Neural cell (in vitro differentiated cells): ENCODE measurements around the gene MGST3. TPM values are rescaled to one million over a fixed set of nuclear protein-coding genes. Genes with fewer than 3 reads are reported as not detected.

Experiments
- H2AFZ ChIP-seq: fragments of 200-600, 300-800 bp; sonication (generic), shearing (Covaris generic); 2 replicates; pipeline ENCODE4 v1.6.0; 2014; ENCODE audit warnings: low read depth, mild to moderate bottlenecking, antibody characterized with exemption, low read length, moderate library complexity
- H3F3A ChIP-seq: fragments of 200-600 bp; shearing (Covaris generic); 2 replicates; pipeline ENCODE4 v1.6.1; 2016; ENCODE audit warnings: mild to moderate bottlenecking, moderate library complexity, mixed read lengths, antibody characterized with exemption, low read length; ENCODE audit not compliant: insufficient read depth, poor library complexity, severe bottlenecking
- H3K27ac ChIP-seq: fragments of 200-600, 300-800 bp; sonication (generic), shearing (Covaris generic); 2 replicates; pipeline ENCODE4 v1.5.1; 2014; ENCODE audit warnings: mild to moderate bottlenecking, low read length, moderate library complexity
- H3K27me3 ChIP-seq: fragments of 300-800, 200-600 bp; sonication (generic), shearing (Covaris generic); 2 replicates; pipeline ENCODE4 v1.6.0; 2014; ENCODE audit warnings: mild to moderate bottlenecking, low read depth, low read length, moderate library complexity; ENCODE audit not compliant: insufficient read depth
- H3K36me3 ChIP-seq: fragments of 300-800, 200-600 bp; sonication (generic), shearing (Covaris generic); 2 replicates; pipeline ENCODE4 v1.5.1; 2014; ENCODE audit warnings: mild to moderate bottlenecking, antibody characterized with exemption, low read length, moderate library complexity; ENCODE audit not compliant: insufficient read depth
- H3K4me2 ChIP-seq: fragments of 300-800, 200-600 bp; sonication (generic), shearing (Covaris generic); 2 replicates; pipeline ENCODE4 v1.6.0; 2014; ENCODE audit warnings: mild to moderate bottlenecking, low read length
- H3K4me3 ChIP-seq: fragments of 300-800, 200-600 bp; sonication (generic), shearing (Covaris generic); 2 replicates; pipeline ENCODE4 v1.5.1; 2014; ENCODE audit warnings: mild to moderate bottlenecking, low read length, moderate library complexity
- H3K79me2 ChIP-seq: fragments of 200-600 bp; shearing (Covaris generic); replicated peaks from 2 replicates; pipeline ENCODE4 v1.6.0; 2014; ENCODE audit warnings: mild to moderate bottlenecking, low read length, moderate library complexity; ENCODE audit not compliant: insufficient read depth
- H3K9ac ChIP-seq: fragments of 300-800, 200-600 bp; sonication (generic), shearing (Covaris generic); 2 replicates; pipeline ENCODE4 v1.6.1; 2016; ENCODE audit warnings: mild to moderate bottlenecking, low read length, mixed read lengths
- H3K9me2 ChIP-seq: fragments of 200-600 bp; shearing (Covaris generic); 2 replicates; pipeline ENCODE4 v1.6.1; 2016; ENCODE audit warnings: mild to moderate bottlenecking, low read length, mixed read lengths; ENCODE audit not compliant: insufficient read depth
- H3K9me3 ChIP-seq: fragments of 200-600, 300-800 bp; sonication (generic), shearing (Covaris generic); 2 replicates; pipeline ENCODE4 v1.6.1; 2016; ENCODE audit warnings: mild to moderate bottlenecking, mixed run types, low read length, moderate library complexity, mixed read lengths
- H4K20me1 ChIP-seq: fragments of 200-600 bp; shearing (Covaris generic); 2 replicates; pipeline ENCODE4 v1.6.1; 2016; ENCODE audit warnings: mild to moderate bottlenecking, mixed run types; ENCODE audit not compliant: insufficient read depth
- CTCF ChIP-seq: fragments of 450-650 bp; IDR thresholded peaks from 2 replicates; pipeline ENCODE4 v1.5.1; 2014; ENCODE audit warnings: antibody characterized with exemption, mild to moderate bottlenecking, moderate library complexity; ENCODE audit not compliant: poor library complexity, severe bottlenecking
- EP300 ChIP-seq: fragments of 450-650 bp; conservative IDR thresholded peaks from 2 replicates; pipeline ENCODE4 v1.6.1; 2014; ENCODE audit warnings: antibody characterized with exemption, mild to moderate bottlenecking, moderate library complexity; ENCODE audit not compliant: poor library complexity, severe bottlenecking
- EZH2 ChIP-seq: fragments of 200-600, 300-800 bp; shearing (Covaris generic), sonication (generic); IDR thresholded peaks from 2 replicates; pipeline ENCODE4 v1.6.1; 2014; ENCODE audit warnings: antibody characterized with exemption, low read length, borderline replicate concordance, mild to moderate bottlenecking; ENCODE audit not compliant: insufficient read depth, poor library complexity, severe bottlenecking
- MXI1 ChIP-seq: fragments of 450-650 bp; conservative IDR thresholded peaks from 2 replicates; pipeline ENCODE4 v1.6.1; 2014; ENCODE audit warnings: antibody characterized with exemption, mild to moderate bottlenecking; ENCODE audit not compliant: poor library complexity, severe bottlenecking
- POLR2AphosphoS5 ChIP-seq: IDR thresholded peaks from 2 replicates; pipeline ENCODE4 v1.6.1; 2012
- RAD21 ChIP-seq: fragments of 450-650 bp; conservative IDR thresholded peaks from 2 replicates; pipeline ENCODE4 v1.6.1; 2014; ENCODE audit warnings: antibody characterized with exemption, mild to moderate bottlenecking, moderate library complexity
- REST ChIP-seq: IDR thresholded peaks from 2 replicates; pipeline ENCODE4 v1.6.1; 2012; ENCODE audit warnings: borderline replicate concordance
- SMC3 ChIP-seq: fragments of 450-650 bp; conservative IDR thresholded peaks from 2 replicates; pipeline ENCODE4 v1.6.1; 2014; ENCODE audit warnings: antibody characterized with exemption, mild to moderate bottlenecking, moderate library complexity; ENCODE audit not compliant: poor library complexity
- TAF1 ChIP-seq: IDR thresholded peaks from 2 replicates; pipeline ENCODE4 v1.6.1; 2012; ENCODE audit warnings: low read depth
- polyA plus RNA-seq: library from polyadenylated mRNA; depleted of rRNA; stranded (reverse); fragments of >200 nt; gene quantifications from 2 replicates; pipeline ENCODE4 v1.2.3, GENCODE V29; 2014

Gene MGST3
- polyA plus RNA-seq, 1 donor from 2014 or later: 219 TPM

DNA sequence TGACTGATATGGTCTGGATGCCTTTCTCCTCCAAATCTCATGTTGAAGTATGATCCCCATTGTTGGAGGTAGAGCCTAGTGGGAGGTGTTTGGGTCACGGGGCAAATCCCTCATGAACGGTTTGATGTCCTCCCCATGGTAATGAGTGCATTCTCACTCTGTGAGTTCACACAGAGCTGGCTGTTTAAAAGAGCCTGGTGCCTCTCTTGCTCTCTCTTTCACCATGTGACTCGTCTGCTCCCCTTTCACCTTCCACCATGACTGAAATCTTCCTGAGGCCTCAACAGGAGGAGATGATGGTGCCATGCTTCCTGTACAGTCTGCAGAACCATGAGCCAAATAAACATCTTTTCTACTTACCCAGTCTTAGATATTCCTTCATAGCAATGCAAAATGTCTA, 37.1 kb downstream of the MGST3 start:
- H3K9ac ChIP-seq: no peak overlapping the region
- no peak overlapping the region for H3K27ac ChIP-seq
- H3K4me3 ChIP-seq: no peak overlapping the region
- peaks cover 4% of the 10 kb centered on the region for H3K36me3 ChIP-seq
- H3K9me3 ChIP-seq: no peaks in the 10 kb centered on the region
- no peak for TF ChIP-seq SMC3
- no peak for TF ChIP-seq TAF1
- TF ChIP-seq EZH2: no peak
- no peak for TF ChIP-seq EP300
- no peak for TF ChIP-seq POLR2AphosphoS5
- no peak for TF ChIP-seq CTCF
- TF ChIP-seq MXI1: no peak
- no peak for TF ChIP-seq RAD21
- TF ChIP-seq REST: no peak
- H3F3A ChIP-seq: no peaks in the 10 kb centered on the region
- H3K4me2 ChIP-seq: no peak overlapping the region
- H2AFZ ChIP-seq: no peak overlapping the region
- no peaks in the 10 kb centered on the region for H4K20me1 ChIP-seq
- no peaks in the 10 kb centered on the region for H3K79me2 ChIP-seq
- no peaks in the 10 kb centered on the region for H3K27me3 ChIP-seq
- no peaks in the 10 kb centered on the region for H3K9me2 ChIP-seq

DNA sequence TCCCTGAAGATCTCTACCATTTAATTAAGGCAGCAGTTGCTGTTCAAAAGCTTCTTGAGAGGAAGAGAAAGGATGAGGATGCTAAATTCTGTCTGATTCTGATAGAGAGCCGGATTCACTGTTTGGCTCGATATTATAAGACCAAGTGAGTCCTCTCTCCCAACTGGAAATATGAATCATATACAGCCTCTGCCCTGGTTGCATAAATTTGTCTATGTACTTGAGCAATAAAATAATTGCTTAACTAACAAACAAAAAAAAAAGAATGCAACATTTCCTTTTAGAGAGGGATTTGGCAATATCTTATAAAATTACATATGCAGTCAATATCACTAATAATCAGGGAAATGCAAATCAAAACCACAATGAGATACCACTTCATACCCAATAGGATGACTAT, 40.5 kb downstream of the MGST3 start:
- no peaks in the 10 kb centered on the region for H3K9me3 ChIP-seq
- H3K27me3 ChIP-seq: no peaks in the 10 kb centered on the region
- no peak overlapping the region for H3K4me2 ChIP-seq
- H3K27ac ChIP-seq: no peak overlapping the region
- H3K9me2 ChIP-seq: no peaks in the 10 kb centered on the region
- no peak overlapping the region for H2AFZ ChIP-seq
- no peaks in the 10 kb centered on the region for H3K36me3 ChIP-seq
- no peak overlapping the region for H3K4me3 ChIP-seq
- no peaks in the 10 kb centered on the region for H3F3A ChIP-seq
- no peaks in the 10 kb centered on the region for H4K20me1 ChIP-seq
- H3K79me2 ChIP-seq: no peaks in the 10 kb centered on the region
- TF ChIP-seq EP300: no peak
- no peak for TF ChIP-seq EZH2
- no peak for TF ChIP-seq POLR2AphosphoS5
- no peak for TF ChIP-seq MXI1
- no peak for TF ChIP-seq RAD21
- no peak for TF ChIP-seq REST
- no peak for TF ChIP-seq SMC3
- no peak for TF ChIP-seq CTCF
- TF ChIP-seq TAF1: no peak
- H3K9ac ChIP-seq: no peak overlapping the region
